ENCODE measurements around the gene STPG4. TPM values are rescaled to one million over a fixed set of nuclear protein-coding genes. Genes with fewer than 3 reads are reported as not detected.

STPG4 gene
- total RNA-seq, 1 experiment from 2014 or later, result 10.6 TPM

GRCh38 chr2:47051562-47051961 lies 103.5 kb downstream of the STPG4 start:
- H3K27ac ChIP-seq (ENCODE audit: low read depth, low read length), result no peak overlapping the region
- no peak overlapping the region for H2AFZ ChIP-seq (ENCODE audit: low read depth, low read length, poor library complexity, severe bottlenecking)
- H3K4me3 ChIP-seq (replicated peaks in 1 of 2; ENCODE audit: low read depth in 1 of 2, low read length in 2 of 2), result no peak overlapping the region
- no peaks in the 10 kb centered on the region for H3K9me2 ChIP-seq (ENCODE audit: insufficient read depth)
- DNase-seq (ENCODE audit: low read depth, low spot score), result no peak
- H3K36me3 ChIP-seq (ENCODE audit: control insufficient read depth in 1 of 2, insufficient read depth in 2 of 2, low read length in 2 of 2), result no peaks in the 10 kb centered on the region; a peak in 1 of 4 replicates
- TF ChIP-seq MAX (IDR thresholded peaks at IDR 0.05), result no peak
- no peak for TF ChIP-seq SRF (IDR thresholded peaks at IDR 0.05; ENCODE audit: low read depth)
- TF ChIP-seq RAD21 (IDR thresholded peaks at IDR 0.05; ENCODE audit: low read depth), result no peak
- no peak for TF ChIP-seq EZH2 (IDR thresholded peaks at IDR 0.05)
- TF ChIP-seq ZBTB33 (IDR thresholded peaks at IDR 0.05; ENCODE audit: extremely low read depth, insufficient replicate concordance, low read length), result no peak
- no peak for TF ChIP-seq POLR2A (IDR thresholded peaks at IDR 0.05; ENCODE audit: borderline replicate concordance, extremely low read depth, insufficient read depth, insufficient read length)
- TF ChIP-seq JUND (IDR thresholded peaks at IDR 0.05), result no peak
- no peak for TF ChIP-seq YY1 (IDR thresholded peaks at IDR 0.05; ENCODE audit: extremely low read depth, insufficient replicate concordance, low read depth, low read length)
- no peak for TF ChIP-seq ZFX (IDR thresholded peaks at IDR 0.05)
- TF ChIP-seq CEBPB (IDR thresholded peaks at IDR 0.05; ENCODE audit: low read depth), result no peak
- TF ChIP-seq EZH2phosphoT487 (IDR thresholded peaks at IDR 0.05; ENCODE audit: borderline replicate concordance), result no peak
- TF ChIP-seq POLR2AphosphoS5 (IDR thresholded peaks at IDR 0.05; ENCODE audit: low read depth, low read length), result no peak
- TF ChIP-seq ELF1 (IDR thresholded peaks at IDR 0.05; ENCODE audit: borderline replicate concordance, low read depth), result no peak
- TF ChIP-seq CTCF (IDR thresholded peaks at IDR 0.05 in 2 of 3, conservative IDR thresholded peaks at IDR 0.05 in 1 of 3; ENCODE audit: borderline replicate concordance in 1 of 3, insufficient read depth in 1 of 3, low read depth in 2 of 3, low read length in 2 of 3), result no peak
- no peak overlapping the region for H3K9ac ChIP-seq (ENCODE audit: low read length)
- no peaks in the 10 kb centered on the region for H3K4me1 ChIP-seq (ENCODE audit: control insufficient read depth in 1 of 2, insufficient read depth in 2 of 2, low read length in 2 of 2)
- ATAC-seq, result no peak
- H3K4me2 ChIP-seq (ENCODE audit: low read length), result no peak overlapping the region
- ChIA-PET POLR2A (no interaction called here), RAD21 (ENCODE audit: low non-redundant PET in 1 of 2, low total read pairs in 2 of 2, uncharacterized antibody in 2 of 2, unreplicated experiment in 2 of 2) (no interaction called here), CTCF (no interaction called here)
- BruUV-seq (replicated peaks), result no TSS peak
- no peaks in the 10 kb centered on the region for H3K9me3 ChIP-seq (ENCODE audit: control insufficient read depth in 1 of 2, insufficient read depth in 1 of 2, low read depth in 1 of 2, low read length in 2 of 2)
- no peaks in the 10 kb centered on the region for H3K27me3 ChIP-seq (ENCODE audit: insufficient read depth, low read length)
- no peaks in the 10 kb centered on the region for H3K79me2 ChIP-seq (ENCODE audit: insufficient read depth, low read length)
- H4K20me1 ChIP-seq (ENCODE audit: insufficient read depth), result no peaks in the 10 kb centered on the region
- intact Hi-C loops (cut with micrococcal nuclease), result no loop called here
